Measurements from ENCODE around the gene CYTIP. TPM values are rescaled to one million over a fixed set of nuclear protein-coding genes. Genes with fewer than 3 reads are reported as not detected.

Gene CYTIP
- total RNA-seq, 3 donors from 2014 or later (not counting 1 experiment from before 2014, with no cell fraction given): 276 to 363 (median 357) TPM

- 95% methylated on average over 2 of the region's 2 CpGs for WGBS (ENCODE audit: insufficient coverage)
- ATAC-seq (no peak), DNase-seq (no peak)
- Histone ChIP-seq H3K36me3 (ENCODE audit: control insufficient read depth, insufficient read depth, low read length) (peaks cover 98% of the 10 kb centered on the region), H3K9me3 (ENCODE audit: control insufficient read depth, insufficient read depth, low read length) (no peaks in the 10 kb centered on the region), H3K27me3 (ENCODE audit: control insufficient read depth, insufficient read depth, low read length) (no peaks in the 10 kb centered on the region), H3K27ac (ENCODE audit: low read length) (no peak overlapping the region), H3K4me3 (ENCODE audit: low read length) (no peak overlapping the region), H3K4me1 (ENCODE audit: control insufficient read depth, insufficient read depth, low read length) (peaks cover 8% of the 10 kb centered on the region)
- Mint-ChIP-seq H3K9me3 (peaks cover 0 to 4% of the 10 kb centered on the region in 2 donors), H3K36me3 (peaks cover 82% of the 10 kb centered on the region), H3K27ac (peak overlapping the region; percentile 92 to 94), H3K4me1 (peaks cover 70 to 72% of the 10 kb centered on the region in 2 donors), H3K4me3 (peak overlapping the region; percentile 4), H3K27me3 (ENCODE audit: low read depth in 2 of 2) (no peaks in the 10 kb centered on the region)
- TF ChIP-seq CTCF (IDR thresholded peaks at IDR 0.05): no peak
- intact Hi-C loops (cut with micrococcal nuclease): no loop called here
Measured at GRCh38 chr2:157428500-157429175, 15.3 kb downstream of the CYTIP start.

GRCh38 chr2:157427922-157428303 lies 16.0 kb downstream of the CYTIP start:
- Histone ChIP-seq H3K36me3 (ENCODE audit: control insufficient read depth, insufficient read depth, low read length) (peaks cover 98% of the 10 kb centered on the region), H3K27ac (ENCODE audit: low read length) (no peak overlapping the region), H3K4me3 (ENCODE audit: low read length) (no peak overlapping the region), H3K4me1 (ENCODE audit: control insufficient read depth, insufficient read depth, low read length) (peaks cover 8% of the 10 kb centered on the region), H3K9me3 (ENCODE audit: control insufficient read depth, insufficient read depth, low read length) (no peaks in the 10 kb centered on the region), H3K27me3 (ENCODE audit: control insufficient read depth, insufficient read depth, low read length) (no peaks in the 10 kb centered on the region)
- intact Hi-C loops (cut with micrococcal nuclease): no loop called here
- no peak for TF ChIP-seq CTCF (IDR thresholded peaks at IDR 0.05)
- ATAC-seq (no peak), DNase-seq (no peak)
- Mint-ChIP-seq H3K4me1 (peaks cover 68 to 69% of the 10 kb centered on the region in 2 donors), H3K27ac (peak overlapping the region; percentile 92 to 94), H3K36me3 (peaks cover 80% of the 10 kb centered on the region), H3K4me3 (no peak overlapping the region), H3K9me3 (peaks cover 0 to 4% of the 10 kb centered on the region in 2 donors), H3K27me3 (ENCODE audit: low read depth in 2 of 2) (no peaks in the 10 kb centered on the region)

- Histone ChIP-seq H3K9me3 (ENCODE audit: control insufficient read depth, insufficient read depth, low read length) (no peaks in the 10 kb centered on the region), H3K27me3 (ENCODE audit: control insufficient read depth, insufficient read depth, low read length) (no peaks in the 10 kb centered on the region), H3K27ac (ENCODE audit: low read length) (peak overlapping the region; percentile 46), H3K4me1 (ENCODE audit: control insufficient read depth, insufficient read depth, low read length) (peaks cover 5% of the 10 kb centered on the region), H3K36me3 (ENCODE audit: control insufficient read depth, insufficient read depth, low read length) (peaks cover 96% of the 10 kb centered on the region), H3K4me3 (ENCODE audit: low read length) (no peak overlapping the region)
- DNase-seq (peak in 1 of 2 donors; percentile 49), ATAC-seq (peak in 1 of 3 donors; percentile 18)
- peaks cover 76% of the 10 kb centered on the region for H3K36me3 Mint-ChIP-seq
- peaks cover 63 to 67% of the 10 kb centered on the region in 2 donors for H3K4me1 Mint-ChIP-seq
- no peak for TF ChIP-seq CTCF (IDR thresholded peaks at IDR 0.05)
- peak overlapping the region; percentile 37 for H3K4me3 Mint-ChIP-seq
- H3K27me3 Mint-ChIP-seq (ENCODE audit: low read depth in 2 of 2): no peaks in the 10 kb centered on the region
- H3K27ac Mint-ChIP-seq: peak overlapping the region; percentile 92 to 94
- 74% methylated on average over 4 of the region's 6 CpGs for WGBS (ENCODE audit: insufficient coverage)
- intact Hi-C loops (cut with micrococcal nuclease): no loop called here
- peaks cover 0 to 4% of the 10 kb centered on the region in 2 donors for H3K9me3 Mint-ChIP-seq
Measured at GRCh38 chr2:157427003-157427921, 16.6 kb downstream of the CYTIP start.

Data from natural killer cell (primary cell).